ENCODE measurements around the gene RBBP5. TPM values are rescaled to one million over a fixed set of nuclear protein-coding genes. Genes with fewer than 3 reads are reported as not detected.

Gene RBBP5
- total RNA-seq, 6 experiments from 2014 or later = 13.6 to 16.2 (median 15.8) TPM

- H3K36me3 Mint-ChIP-seq (ENCODE audit: low read depth) = no peaks in the 10 kb centered on the region
- no peaks in the 10 kb centered on the region for H3K4me1 Mint-ChIP-seq (ENCODE audit: low read depth)
- TF ChIP-seq CTCF (IDR thresholded peaks at IDR 0.05) = no peak
- no peak overlapping the region for H3K4me3 Mint-ChIP-seq
- no peak for DNase-seq
- H3K9me3 Mint-ChIP-seq = no peaks in the 10 kb centered on the region
- peaks cover 31% of the 10 kb centered on the region for H3K27me3 Mint-ChIP-seq (ENCODE audit: insufficient read depth)
- H3K27ac Mint-ChIP-seq = no peak overlapping the region
Measured at GRCh38 chr1:205065666-205066065, 56.1 kb downstream of the RBBP5 start.

GRCh38 chr1:205064741-205065316 is 56.9 kb downstream of the RBBP5 start:
- peaks cover 27% of the 10 kb centered on the region for H3K27me3 Mint-ChIP-seq (ENCODE audit: insufficient read depth)
- H3K27ac Mint-ChIP-seq = no peak overlapping the region

GRCh38 chr1:205064301-205064700 is 57.5 kb downstream of the RBBP5 start:
- TF ChIP-seq CTCF (IDR thresholded peaks at IDR 0.05) = no peak
- Mint-ChIP-seq H3K4me1 (ENCODE audit: low read depth) (no peaks in the 10 kb centered on the region), H3K4me3 (no peak overlapping the region), H3K27ac (no peak overlapping the region), H3K9me3 (no peaks in the 10 kb centered on the region), H3K27me3 (ENCODE audit: insufficient read depth) (peaks cover 25% of the 10 kb centered on the region), H3K36me3 (ENCODE audit: low read depth) (no peaks in the 10 kb centered on the region)
- DNase-seq = no peak

More at GRCh38 chr1:205064741-205065316, 56.9 kb downstream of the RBBP5 start:
- H3K36me3 Mint-ChIP-seq (ENCODE audit: low read depth) = no peaks in the 10 kb centered on the region
- DNase-seq = no peak
- no peaks in the 10 kb centered on the region for H3K9me3 Mint-ChIP-seq
- no peak overlapping the region for H3K4me3 Mint-ChIP-seq
- no peak for TF ChIP-seq CTCF (IDR thresholded peaks at IDR 0.05)
- H3K4me1 Mint-ChIP-seq (ENCODE audit: low read depth) = no peaks in the 10 kb centered on the region

GRCh38 chr1:205062895-205063294 is 58.9 kb downstream of the RBBP5 start:
- H3K27me3 Mint-ChIP-seq (ENCODE audit: insufficient read depth) = peaks cover 27% of the 10 kb centered on the region
- H3K27ac Mint-ChIP-seq = no peak overlapping the region
- no peak for DNase-seq
- no peak overlapping the region for H3K4me3 Mint-ChIP-seq
- H3K4me1 Mint-ChIP-seq (ENCODE audit: low read depth) = no peaks in the 10 kb centered on the region
- no peaks in the 10 kb centered on the region for H3K36me3 Mint-ChIP-seq (ENCODE audit: low read depth)
- no peak for TF ChIP-seq CTCF (IDR thresholded peaks at IDR 0.05)
- no peaks in the 10 kb centered on the region for H3K9me3 Mint-ChIP-seq

- Mint-ChIP-seq H3K27ac (no peak overlapping the region), H3K27me3 (ENCODE audit: insufficient read depth) (peaks cover 29% of the 10 kb centered on the region), H3K36me3 (ENCODE audit: low read depth) (no peaks in the 10 kb centered on the region), H3K9me3 (no peaks in the 10 kb centered on the region), H3K4me1 (ENCODE audit: low read depth) (no peaks in the 10 kb centered on the region), H3K4me3 (no peak overlapping the region)
- TF ChIP-seq CTCF (IDR thresholded peaks at IDR 0.05) = no peak
- no peak for DNase-seq
Measured at GRCh38 chr1:205062319-205062718, 59.5 kb downstream of the RBBP5 start.

GRCh38 chr1:205061665-205062069 is 60.1 kb downstream of the RBBP5 start:
- H3K27ac Mint-ChIP-seq = no peak overlapping the region
- no peaks in the 10 kb centered on the region for H3K4me1 Mint-ChIP-seq (ENCODE audit: low read depth)
- DNase-seq = peak; percentile 51

More at GRCh38 chr1:205061665-205062069, 60.1 kb downstream of the RBBP5 start:
- Mint-ChIP-seq H3K9me3 (no peaks in the 10 kb centered on the region), H3K27me3 (ENCODE audit: insufficient read depth) (peaks cover 32% of the 10 kb centered on the region), H3K4me3 (no peak overlapping the region), H3K36me3 (ENCODE audit: low read depth) (no peaks in the 10 kb centered on the region)
- peak; percentile 91 for TF ChIP-seq CTCF (IDR thresholded peaks at IDR 0.05)

Data from HFFc6 (cell line).